Activated CD4-positive, alpha-beta T cell treated with anti-CD3 and anti-CD28 coated beads, Interleukin-2, Interleukin-6, amounts not matched to agents 100 ng/mL and 50 ng/mL, durations not matched to agents 16 hours and 8 hours (primary cell): ENCODE data around the gene BTBD9.

Source experiments
- DNase-seq: peaks from one replicate; pipeline ENCODE4 v3.0.0-alpha.2; 2020

Gene BTBD9

DNA sequence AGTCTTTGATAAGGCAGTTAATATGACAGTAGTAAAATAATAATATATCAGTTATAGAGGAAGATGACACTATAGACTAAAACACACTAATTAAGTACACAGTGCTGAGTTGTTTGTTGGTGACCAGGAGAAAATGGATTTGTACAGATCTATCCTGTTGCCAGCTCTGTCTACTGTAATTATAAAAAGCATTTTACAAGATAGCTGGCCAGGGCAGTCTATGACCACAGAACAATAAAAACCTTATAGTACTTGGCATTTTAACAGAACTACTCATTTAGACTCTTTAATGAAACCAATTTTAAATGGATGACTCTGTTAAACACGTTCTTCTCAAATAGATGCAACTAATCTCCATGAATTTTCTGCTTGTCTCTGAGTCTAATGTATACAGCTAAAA lies 367.5 kb downstream of the BTBD9 start:
- DNase-seq, result no peak

DNA sequence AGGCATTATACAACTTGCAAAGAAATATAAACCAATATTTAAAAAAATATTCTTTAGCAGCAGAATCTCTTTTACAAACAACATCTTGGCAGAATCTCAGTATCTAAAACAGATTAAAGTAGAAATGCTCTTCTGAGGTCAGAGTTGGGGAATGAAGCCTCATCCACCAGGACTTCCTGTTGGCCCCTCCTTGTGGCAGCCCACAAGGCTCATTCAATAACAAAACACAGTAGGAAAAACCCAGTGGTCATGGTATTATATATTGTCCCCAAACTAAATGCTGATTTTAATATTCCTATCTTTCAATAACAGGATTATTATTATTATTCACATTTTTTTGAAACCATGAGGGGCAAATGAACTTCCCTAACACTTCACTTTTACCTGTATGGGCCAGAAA lies 368.6 kb downstream of the BTBD9 start:
- no peak for DNase-seq

DNA sequence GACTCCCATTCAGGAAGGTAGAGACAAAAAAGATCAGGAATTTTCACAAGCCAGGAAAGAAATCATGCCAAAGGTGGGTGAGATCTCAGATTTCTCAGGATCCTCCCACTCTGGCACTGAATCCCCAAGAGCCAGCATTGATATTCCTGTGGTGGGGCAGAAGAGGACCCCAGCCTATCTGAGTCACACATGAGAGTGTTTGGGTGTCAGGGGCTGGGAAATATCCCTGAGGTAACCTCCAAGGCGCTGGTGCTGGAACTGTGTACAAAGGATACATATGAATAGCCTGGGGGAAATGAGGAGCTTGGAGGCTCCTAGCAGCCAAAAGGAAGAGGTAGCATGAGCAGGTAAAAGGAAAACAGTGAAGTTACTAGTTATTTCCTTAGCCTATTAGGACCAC lies 369.4 kb downstream of the BTBD9 start:
- no peak for DNase-seq

DNA sequence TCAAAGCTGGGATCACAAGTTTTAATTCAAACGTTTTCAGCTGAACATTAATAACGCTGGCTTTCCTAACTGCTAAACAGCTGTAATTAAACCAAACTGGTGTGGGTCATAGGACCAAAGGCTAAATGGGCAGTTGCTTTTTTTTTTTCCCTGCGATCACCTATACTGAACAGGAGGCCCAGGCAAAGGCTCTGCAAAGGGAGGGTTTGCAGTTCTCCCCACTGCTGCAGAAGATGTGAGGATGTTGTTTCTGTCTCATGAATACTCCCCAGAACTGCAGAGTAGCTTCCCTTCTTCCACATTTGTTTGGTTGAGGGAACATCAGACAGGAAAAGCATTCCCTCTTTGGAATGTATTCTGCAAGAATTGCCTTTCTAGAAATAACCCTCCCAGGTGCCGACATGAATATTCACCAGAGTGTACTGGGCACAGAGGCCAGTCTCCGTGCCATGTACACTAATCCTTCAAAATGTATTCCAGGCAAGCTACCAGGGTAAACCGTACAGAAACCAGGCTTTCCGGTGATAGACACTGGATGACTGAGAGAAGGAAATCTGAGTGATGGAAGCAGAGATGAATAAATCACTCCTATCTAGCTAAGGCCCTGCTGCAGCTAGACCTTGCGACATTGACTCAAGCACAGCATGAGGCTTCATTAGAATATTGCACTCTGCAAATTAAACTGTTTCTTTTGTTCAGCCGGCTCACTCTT lies 370.1 kb downstream of the BTBD9 start:
- no peak for DNase-seq

DNA sequence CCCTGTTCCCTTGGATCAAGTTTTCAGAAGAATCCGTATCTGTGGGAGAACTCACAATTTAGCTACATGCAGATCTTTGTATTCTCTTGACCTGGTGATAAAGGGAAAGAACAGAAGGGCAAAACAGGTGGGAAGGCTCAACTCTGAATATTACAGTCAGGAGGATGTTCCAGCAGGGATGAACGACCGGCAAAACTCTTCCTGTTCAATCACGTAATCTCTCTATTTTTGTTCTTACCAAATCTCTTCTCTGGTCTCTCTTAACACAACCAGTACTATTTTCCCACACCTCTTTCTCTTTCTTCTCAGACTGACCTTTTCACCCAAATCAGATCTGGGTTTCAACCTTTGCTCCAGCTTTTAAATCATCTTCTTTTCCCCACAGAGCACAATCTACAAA lies 371.4 kb downstream of the BTBD9 start:
- no peak for DNase-seq

DNA sequence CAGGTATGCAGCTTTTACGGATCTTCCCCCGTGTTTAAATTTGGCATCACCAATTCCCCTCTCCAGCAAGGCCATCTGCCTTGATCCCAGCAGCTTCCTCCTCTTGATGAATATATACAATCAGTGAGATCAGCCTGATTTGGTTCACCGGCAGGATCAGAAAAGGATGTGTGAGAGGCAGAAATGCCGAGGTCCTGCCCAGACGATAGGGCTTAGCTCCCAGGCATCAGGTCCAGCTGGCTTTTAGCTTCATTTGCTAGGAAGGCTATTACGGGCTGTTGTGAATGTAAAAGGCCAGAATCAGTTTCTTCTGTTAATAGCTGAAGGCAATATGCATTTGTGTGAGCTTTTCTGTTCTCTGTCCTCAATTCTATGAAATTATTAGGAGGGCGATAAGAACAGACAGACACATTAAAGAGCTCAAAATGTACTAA lies 372.8 kb downstream of the BTBD9 start:
- no peak for DNase-seq

DNA sequence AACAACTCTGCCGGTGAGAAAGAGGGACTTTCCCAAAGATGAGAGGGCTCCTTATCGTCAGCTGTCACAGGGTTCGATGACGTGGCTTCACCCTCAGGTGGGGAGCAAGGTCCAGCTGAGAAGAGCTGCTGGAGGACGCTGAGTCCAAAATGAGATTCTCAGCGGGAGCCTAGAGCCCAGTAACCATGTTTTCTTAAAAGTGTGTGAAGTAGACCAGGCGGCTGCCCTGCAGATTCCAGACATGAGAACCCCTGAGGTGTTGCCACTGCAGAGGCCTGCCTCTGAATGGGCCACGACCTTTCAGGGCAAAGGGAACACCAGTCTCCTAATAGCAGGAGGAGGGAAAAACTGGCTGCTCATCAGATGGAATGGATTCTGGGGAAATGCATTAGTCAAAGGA lies 375.1 kb downstream of the BTBD9 start:
- no peak for DNase-seq

DNA sequence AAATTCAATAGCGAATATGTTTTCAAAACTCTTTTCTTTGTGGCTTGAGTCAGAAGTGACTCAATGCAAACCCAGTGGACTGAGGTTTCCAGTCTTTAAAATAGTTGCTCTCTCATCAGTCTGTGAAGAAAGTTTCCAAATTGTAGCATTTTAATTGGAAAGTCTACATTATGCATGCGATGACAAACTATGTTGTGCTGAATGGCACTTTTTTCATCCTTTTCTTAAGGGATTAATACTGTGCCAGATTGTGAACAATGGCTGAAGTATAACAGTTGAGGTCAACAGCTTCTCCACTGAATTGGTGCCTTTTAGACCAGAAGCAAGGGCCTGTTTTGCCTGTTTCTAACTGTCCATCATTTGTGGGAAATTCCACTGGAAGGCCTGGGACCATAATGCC lies 377.1 kb downstream of the BTBD9 start:
- DNase-seq, result peak; percentile 5

DNA sequence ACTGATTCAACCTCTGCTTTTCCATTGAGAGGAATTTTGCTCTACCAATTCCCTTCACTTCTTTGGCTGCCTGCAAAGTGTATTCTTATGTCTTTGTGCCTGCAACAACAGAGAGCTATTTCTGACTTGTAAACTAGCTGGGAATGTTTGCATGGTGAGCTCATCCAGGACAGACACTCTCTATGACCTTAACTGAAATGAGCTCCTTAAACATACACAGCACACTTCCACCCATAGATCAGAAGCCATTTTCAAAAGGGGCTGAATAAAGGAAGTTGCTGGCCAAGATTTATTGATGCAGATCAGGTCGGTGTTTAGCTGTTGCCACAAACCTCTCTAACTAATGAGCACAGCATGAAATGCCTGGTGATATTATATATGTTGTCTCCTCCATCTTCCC lies 377.7 kb downstream of the BTBD9 start:
- DNase-seq, result no peak

DNA sequence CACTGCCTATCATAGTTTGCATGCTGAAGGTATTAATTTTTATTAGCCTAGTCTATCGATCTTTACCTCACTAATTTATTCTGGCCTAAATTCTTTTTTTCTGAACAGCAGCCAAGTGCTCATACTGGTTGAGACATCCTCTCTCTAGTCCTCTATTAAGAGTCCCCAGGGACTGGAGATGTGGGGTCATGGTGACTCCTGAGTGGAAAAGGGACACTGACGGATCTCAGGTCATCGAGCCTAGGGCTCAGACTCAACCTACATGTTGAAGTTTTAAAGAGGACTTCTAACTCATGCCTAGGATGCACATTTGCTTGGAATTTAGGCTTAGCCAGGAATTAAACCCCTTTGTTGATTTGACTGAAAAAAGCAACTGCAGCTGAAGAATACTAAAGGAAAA lies 378.1 kb downstream of the BTBD9 start:
- no peak for DNase-seq

DNA sequence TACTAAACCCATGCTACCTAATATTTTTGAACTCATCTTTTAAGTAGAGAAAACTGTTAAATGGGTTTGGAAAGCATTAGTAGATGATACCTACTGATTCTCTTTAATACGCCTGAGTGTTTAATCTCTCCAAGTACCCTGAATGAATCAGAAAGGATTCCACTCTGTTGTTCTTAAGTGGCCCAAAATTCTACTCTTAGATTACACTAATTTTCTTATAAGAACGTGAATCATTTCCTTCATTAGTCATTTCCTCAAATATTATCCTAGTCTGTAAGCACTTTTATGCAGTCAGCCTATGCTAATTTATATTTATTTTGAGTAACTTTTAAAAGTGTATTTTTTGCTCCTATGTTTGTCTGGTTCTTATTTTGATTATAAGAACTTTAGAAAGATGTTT lies 380.0 kb downstream of the BTBD9 start:
- DNase-seq, result no peak

DNA sequence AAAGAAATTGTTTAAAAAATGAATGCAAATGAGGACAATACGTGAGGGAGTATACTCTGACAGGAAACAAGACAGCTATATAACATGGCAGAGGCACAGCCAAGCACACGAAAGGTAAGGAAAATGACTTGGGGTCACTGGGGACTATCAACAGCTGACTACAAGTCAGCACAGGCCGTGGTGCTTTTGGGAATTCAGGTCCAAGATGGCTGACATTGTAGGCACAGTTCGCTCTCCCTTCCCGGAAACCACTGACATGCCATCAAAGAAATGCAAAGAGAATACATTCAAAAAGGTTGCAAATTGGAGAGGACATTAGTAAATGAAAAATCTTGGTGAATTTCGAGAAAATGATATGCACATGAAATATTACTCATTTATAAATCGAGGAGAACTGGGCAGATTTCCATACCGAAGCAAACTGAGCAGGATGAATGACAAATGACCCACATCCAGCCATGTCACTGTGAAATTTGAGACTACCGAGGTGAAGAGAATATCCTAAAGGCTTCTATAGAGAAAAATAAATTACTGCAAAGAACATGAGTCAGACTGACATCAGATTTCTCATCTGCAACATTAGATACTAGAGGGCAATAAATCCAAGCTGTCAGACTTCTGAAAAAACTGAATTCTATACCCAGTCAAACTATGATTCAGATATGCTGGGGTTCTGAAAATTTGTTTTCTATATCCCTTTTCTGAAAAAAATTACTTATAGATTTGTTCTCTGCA lies 391.1 kb downstream of the BTBD9 start:
- no peak for DNase-seq

DNA sequence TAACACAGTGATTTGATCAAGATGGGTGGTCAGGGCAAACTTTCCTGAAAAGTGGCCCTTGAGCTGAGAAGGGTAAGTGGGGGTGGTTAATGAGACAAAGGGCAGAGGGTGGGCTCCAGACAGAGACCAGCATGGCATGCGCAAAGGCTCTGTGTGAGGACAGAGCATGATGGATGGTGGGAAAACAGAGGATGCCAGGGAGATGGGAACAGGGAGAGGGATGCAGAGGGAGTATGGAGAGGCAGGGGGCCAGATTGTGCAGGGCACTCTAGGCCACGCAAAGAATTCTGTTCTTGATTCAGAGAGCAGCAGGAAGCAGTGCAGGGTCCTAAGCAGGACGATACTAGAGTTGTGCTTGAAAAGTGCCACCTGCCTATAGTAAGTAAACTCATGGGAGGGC lies 394.4 kb downstream of the BTBD9 start:
- no peak for DNase-seq

DNA sequence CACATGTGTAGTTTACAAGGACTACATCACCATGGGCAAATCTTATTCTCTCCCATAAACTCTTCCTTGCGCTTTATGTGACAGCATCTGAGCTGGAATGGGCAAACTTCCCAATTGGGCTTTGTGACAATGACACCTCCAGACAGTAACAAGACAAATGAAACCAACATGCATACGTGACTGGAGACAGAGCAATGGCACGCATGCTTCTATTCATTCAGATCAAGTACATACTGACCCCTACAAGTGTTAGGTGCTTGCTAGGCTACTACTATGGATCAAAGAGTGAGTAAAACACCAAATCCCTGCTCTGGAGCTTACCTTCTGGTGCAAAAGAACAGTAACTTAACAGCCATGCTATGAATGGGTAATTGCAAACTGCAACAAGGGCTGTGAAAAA lies 394.9 kb downstream of the BTBD9 start:
- no peak for DNase-seq

DNA sequence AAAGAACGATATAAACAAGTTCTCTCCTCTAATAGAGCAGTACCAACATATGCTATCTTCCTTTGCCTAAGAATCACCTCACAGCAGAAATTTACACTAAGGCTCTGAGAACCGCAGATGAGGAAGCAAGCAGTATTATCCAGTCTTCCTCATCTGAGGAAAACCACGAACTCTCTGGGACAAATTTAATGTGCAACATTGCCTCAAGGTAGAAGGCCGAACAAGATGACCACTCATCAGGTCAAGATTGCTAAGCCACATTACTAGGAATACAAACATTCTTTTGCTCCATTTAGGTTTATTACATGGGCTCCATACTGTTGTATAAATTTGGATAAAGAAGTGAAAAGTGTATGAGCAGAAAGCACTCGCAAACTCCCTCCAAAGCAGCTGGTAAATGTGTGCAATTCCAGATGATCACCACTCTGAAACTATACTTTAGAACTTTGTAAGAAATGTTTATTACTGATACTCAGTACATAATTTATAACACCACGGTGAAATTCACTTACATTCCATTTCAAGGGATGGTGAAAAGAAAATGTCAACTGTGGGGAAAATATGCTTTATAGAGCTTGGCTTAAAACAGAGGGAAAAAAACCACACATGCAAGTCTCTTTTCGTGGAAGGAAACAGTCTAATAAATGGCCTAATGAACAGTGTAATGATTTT lies 398.4 kb downstream of the BTBD9 start:
- no peak for DNase-seq

DNA sequence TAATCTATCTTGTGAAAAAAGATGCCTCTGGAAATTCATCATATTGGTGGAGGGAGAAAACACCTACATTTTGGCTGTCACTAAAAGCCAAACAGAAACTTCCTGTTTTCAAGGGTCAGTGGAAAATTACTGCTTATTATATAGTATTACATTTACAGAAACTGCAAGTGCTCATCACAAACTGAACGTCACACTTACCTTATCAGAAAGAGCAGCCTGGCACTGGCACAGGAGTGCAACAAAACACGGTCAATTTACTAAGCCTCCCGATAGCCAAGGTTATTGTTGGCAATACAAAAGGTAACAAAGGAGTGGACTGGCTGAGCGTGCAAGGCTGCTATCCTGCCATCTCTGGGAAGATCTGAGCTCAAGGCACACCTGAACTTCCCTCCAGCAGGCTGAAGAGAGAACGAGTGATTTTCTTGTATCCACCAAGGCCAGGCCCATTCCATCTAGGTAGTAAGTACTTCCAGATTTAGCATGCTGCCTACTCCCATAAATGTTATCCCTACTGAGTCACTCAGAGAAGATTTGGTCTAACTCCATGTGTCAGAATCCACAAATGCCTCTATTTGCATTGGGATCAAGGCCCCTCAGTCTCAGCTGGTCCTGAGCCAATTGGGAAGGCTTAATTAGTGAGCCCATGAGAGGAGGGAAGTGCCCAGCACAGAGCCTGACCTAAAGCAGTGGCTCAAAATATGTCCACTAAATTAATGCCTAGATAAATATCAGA lies 399.8 kb downstream of the BTBD9 start:
- no peak for DNase-seq

DNA sequence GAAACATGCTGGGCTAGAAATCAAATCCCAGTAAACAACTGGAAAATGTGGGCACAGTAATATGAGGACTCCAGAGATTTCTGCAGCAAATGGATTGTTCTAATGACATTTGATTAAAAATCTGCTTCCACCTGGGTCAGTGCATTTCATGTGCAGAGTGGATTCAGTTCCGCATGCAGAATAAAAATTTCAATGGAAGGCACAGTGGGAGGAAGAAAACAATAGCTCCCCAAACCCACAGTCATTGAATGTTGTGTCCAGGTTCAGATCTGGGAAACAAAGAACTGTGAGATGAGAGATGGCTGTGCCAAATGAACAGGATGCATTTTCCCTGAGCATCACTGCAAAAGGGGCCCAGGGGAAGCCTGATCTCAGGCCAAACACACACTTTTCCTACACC lies 403.1 kb downstream of the BTBD9 start:
- no peak for DNase-seq

DNA sequence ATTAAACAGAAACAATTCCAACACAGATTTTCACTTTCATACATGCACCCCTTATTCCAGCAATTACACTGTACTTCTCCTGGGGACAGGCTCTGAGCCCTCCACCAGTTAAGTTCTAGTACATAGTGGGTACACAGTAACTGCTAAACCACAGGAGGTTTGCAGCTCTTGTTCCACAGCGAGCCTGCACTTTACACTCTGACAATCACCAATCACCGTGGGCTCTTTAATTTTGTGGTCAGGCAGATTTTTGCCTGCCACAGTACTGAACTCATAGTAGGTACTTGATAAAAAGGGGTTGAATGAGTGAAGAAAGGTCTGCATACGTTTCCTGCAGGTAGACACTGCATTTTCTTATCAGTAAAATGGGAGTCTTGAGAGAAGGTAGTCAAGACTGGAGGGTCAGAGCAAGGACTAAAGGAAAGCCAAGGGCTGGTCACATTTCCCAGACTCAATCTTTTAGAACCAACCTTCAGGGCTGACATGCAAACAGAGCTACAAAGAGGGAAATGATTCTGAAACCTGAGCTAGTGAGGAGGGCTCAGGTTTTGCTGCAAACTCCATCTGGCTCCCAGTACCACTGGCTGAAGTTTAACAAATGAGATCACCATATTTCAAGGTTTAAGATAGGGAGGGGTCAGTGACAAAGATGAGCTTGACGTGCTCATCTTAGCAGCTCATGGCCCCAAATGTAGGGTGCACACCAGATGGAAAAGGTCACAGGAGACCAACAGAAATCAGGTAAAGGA lies 404.6 kb downstream of the BTBD9 start:
- DNase-seq, result no peak

DNA sequence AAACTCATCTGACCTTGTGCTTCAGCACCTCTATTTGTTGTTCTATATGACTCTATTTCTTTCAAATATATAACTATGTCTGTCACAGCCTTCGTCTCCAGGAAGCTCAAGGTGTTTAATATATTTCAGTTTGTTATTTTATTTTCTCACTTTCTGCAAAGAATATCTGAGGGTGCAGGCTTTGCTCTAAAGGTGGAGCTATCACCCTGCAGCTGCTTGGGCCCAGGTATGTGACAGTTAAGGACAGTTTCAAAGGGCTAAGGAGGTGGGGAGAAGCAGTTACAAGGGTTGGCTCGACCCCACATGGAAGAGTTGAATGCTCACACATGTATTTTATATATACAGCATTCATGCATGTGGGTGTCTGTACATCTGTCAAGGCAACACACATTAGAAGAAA lies 405.6 kb downstream of the BTBD9 start:
- no peak for DNase-seq

DNA sequence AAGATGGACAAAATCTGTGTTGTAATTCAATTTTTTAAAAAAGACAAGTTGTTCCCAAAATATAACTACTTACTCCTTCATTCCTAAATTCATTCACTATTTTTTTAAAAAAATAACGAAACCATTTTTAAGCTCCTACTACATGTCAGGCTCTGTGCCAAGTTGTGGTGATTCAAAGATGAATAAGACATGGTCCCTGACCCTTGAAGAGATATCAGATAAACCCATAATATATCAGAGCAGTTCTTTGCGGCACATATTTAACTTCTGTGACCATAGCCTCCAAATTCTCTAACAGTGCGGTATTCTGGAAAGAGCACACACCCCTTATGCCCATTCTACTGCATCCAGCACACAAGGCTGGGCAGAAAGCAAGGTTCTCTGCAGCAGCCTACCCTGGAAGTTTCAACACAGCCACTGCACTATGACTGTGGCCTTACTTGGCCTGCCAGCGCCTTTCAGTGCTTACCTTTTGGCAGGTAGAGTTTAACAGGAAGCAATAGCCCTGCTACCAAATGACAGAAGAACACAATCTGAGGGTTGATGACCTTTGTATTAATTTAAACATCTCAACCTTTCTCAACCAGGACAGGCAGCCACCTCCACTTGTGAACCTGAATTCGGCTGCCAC lies 406.5 kb downstream of the BTBD9 start:
- DNase-seq, result no peak

DNA sequence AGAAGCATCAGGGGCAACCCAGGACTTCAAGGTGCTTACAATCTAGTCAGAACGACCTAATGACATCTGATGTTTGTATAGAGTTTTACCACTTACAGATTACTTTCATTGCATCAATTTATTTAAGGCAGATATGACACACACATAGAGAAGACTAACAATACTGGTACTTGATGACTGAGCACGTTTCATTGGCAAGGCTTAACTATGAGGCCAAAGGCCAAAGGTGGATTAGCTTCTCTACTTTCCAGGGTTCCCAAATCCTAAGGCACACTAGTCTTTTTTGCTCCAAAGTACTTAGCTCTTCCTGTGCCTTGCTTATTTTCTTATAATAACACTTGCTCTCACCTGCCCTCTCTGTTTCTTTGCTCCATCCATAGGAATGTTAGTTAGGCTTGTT lies 414.0 kb downstream of the BTBD9 start:
- no peak for DNase-seq

DNA sequence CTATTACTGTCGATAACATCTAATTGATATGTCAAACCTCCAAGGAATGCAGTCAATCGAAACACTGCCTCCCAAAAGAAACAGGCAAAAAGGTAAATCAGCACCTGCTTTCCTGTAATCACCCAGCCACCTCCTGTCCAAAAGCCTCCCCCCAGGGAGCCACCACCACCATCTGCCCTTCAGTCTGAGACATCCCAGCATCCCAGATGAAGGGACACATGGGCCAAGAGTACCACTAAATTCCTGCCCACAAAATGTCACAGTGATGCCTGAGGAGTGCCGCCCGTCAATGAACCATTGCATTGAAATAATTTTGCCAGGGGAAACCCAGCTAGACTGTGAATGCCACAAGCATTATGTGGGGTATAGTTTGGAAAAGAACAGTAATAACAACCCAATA lies 418.5 kb downstream of the BTBD9 start:
- no peak for DNase-seq
